ENCODE data around the gene DAD1. TPM values are rescaled to one million over a fixed set of nuclear protein-coding genes. Genes with fewer than 3 reads are reported as not detected.

The DAD1 gene
- total RNA-seq, 1 experiment from 2014 or later = 258 TPM

DNA sequence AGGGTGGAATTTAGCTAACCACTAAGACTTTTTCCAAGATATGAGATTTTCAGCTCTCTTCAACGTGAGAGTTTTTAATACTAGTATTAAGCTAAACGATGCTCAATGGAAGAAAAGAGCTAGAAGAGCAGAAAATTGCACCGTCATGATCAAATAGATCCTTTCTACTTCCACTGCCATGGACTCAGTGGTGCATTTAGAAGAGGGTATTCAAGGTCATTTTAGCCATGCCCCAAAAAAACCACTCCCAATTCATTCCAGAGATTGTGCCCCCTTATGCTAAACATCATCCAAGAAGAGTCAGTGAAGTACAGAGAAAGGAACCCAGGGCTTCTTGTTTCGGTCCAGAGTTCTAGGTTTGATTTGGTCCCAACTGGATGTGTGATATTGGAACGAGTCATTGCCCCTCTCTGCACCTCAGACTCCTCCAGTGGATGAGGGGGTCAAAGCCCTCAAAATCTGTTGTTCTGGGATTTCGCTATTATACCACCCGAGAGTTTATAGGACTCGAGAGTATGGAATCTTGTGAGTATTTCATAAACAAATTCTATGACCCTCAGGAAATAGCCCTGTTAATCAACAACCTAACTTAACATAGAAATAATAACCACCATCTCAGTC, 55.2 kb downstream of the DAD1 start:
- Histone ChIP-seq H2AFZ (ENCODE audit: low read length) (no peak overlapping the region), H3F3A (ENCODE audit: low read length, unreplicated experiment) (no peaks in the 10 kb centered on the region), H3K27ac (ENCODE audit: low read length) (no peak overlapping the region), H3K4me1 (ENCODE audit: insufficient read depth, low read length) (peaks cover 15% of the 10 kb centered on the region), H3K36me3 (ENCODE audit: low read depth, low read length) (no peaks in the 10 kb centered on the region), H3K4me2 (ENCODE audit: low read length) (no peak overlapping the region), H3K79me2 (ENCODE audit: low read length) (no peaks in the 10 kb centered on the region), H3K27me3 (ENCODE audit: low read length) (no peaks in the 10 kb centered on the region), H3K9ac (ENCODE audit: low read length) (no peak overlapping the region), H3K9me3 (ENCODE audit: low read length) (no peaks in the 10 kb centered on the region), H3K4me3 (ENCODE audit: low read length) (no peak overlapping the region), H4K20me1 (ENCODE audit: low read length) (no peaks in the 10 kb centered on the region), H3K9me2 (replicated peaks; ENCODE audit: low read length) (no peaks in the 10 kb centered on the region)
- BruUV-seq (replicated peaks) = no TSS peak
- ATAC-seq (no peak), DNase-seq (no peak)
- TF ChIP-seq EZH2phosphoT487 (IDR thresholded peaks at IDR 0.05; ENCODE audit: borderline replicate concordance, low read length) = no peak
- TF ChIP-seq, protein P1, sequence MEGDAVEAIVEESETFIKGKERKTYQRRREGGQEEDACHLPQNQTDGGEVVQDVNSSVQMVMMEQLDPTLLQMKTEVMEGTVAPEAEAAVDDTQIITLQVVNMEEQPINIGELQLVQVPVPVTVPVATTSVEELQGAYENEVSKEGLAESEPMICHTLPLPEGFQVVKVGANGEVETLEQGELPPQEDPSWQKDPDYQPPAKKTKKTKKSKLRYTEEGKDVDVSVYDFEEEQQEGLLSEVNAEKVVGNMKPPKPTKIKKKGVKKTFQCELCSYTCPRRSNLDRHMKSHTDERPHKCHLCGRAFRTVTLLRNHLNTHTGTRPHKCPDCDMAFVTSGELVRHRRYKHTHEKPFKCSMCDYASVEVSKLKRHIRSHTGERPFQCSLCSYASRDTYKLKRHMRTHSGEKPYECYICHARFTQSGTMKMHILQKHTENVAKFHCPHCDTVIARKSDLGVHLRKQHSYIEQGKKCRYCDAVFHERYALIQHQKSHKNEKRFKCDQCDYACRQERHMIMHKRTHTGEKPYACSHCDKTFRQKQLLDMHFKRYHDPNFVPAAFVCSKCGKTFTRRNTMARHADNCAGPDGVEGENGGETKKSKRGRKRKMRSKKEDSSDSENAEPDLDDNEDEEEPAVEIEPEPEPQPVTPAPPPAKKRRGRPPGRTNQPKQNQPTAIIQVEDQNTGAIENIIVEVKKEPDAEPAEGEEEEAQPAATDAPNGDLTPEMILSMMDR (conservative IDR thresholded peaks at IDR 0.05; ENCODE audit: low read depth, low read length) = no peak
- ChIA-PET CTCF (interaction anchor here (0.5 kb wide), 1 partner anchor 1679 kb away, joined by 4 read pairs; no protein-coding TSS in a partner anchor), POLR2A (ENCODE audit: unreplicated experiment) (no interaction called here)
- intact Hi-C loops (cut with micrococcal nuclease) = no loop called here

- TF ChIP-seq, protein P1 (conservative IDR thresholded peaks at IDR 0.05; ENCODE audit: low read depth, low read length) = no peak
- TF ChIP-seq EZH2 (IDR thresholded peaks at IDR 0.05; ENCODE audit: low read length, unreplicated experiment) = no peak
- TF ChIP-seq EZH2phosphoT487 (IDR thresholded peaks at IDR 0.05; ENCODE audit: borderline replicate concordance, low read length) = no peak
- intact Hi-C loops (cut with micrococcal nuclease) = no loop called here
- H3K9me2 ChIP-seq (replicated peaks; ENCODE audit: low read length) = no peaks in the 10 kb centered on the region
- BruUV-seq (replicated peaks) = no TSS peak
- no peak overlapping the region for H3K4me3 ChIP-seq (ENCODE audit: low read length)
- no peaks in the 10 kb centered on the region for H3K79me2 ChIP-seq (ENCODE audit: low read length)
- no peak overlapping the region for H2AFZ ChIP-seq (ENCODE audit: low read length)
- DNase-seq (no peak), ATAC-seq (no peak)
- H3K9ac ChIP-seq (ENCODE audit: low read length) = no peak overlapping the region
- ChIA-PET CTCF (no interaction called here), POLR2A (ENCODE audit: unreplicated experiment) (no interaction called here)
- H3K36me3 ChIP-seq (ENCODE audit: low read depth, low read length) = no peaks in the 10 kb centered on the region
- H3K27ac ChIP-seq (ENCODE audit: low read length) = no peak overlapping the region
- no peaks in the 10 kb centered on the region for H3K27me3 ChIP-seq (ENCODE audit: low read length)
- H4K20me1 ChIP-seq (ENCODE audit: low read length) = no peaks in the 10 kb centered on the region
- H3K4me1 ChIP-seq (ENCODE audit: insufficient read depth, low read length) = peaks cover 15% of the 10 kb centered on the region
- H3K9me3 ChIP-seq (ENCODE audit: low read length) = no peaks in the 10 kb centered on the region
- H3F3A ChIP-seq (ENCODE audit: low read length, unreplicated experiment) = no peaks in the 10 kb centered on the region
- H3K4me2 ChIP-seq (ENCODE audit: low read length) = no peak overlapping the region
These were observed 55.8 kb downstream of the DAD1 start for GRCh38 chr14:22533057-22533704.

- no TSS peak for BruUV-seq (replicated peaks)
- Histone ChIP-seq H3K27ac (ENCODE audit: low read length) (no peak overlapping the region), H3K9me2 (replicated peaks; ENCODE audit: low read length) (no peaks in the 10 kb centered on the region), H2AFZ (ENCODE audit: low read length) (no peak overlapping the region), H3F3A (ENCODE audit: low read length, unreplicated experiment) (no peaks in the 10 kb centered on the region), H3K4me3 (ENCODE audit: low read length) (no peak overlapping the region), H3K4me1 (ENCODE audit: insufficient read depth, low read length) (peaks cover 13% of the 10 kb centered on the region), H3K27me3 (ENCODE audit: low read length) (no peaks in the 10 kb centered on the region), H3K36me3 (ENCODE audit: low read depth, low read length) (no peaks in the 10 kb centered on the region), H3K9ac (ENCODE audit: low read length) (no peak overlapping the region), H3K79me2 (ENCODE audit: low read length) (no peaks in the 10 kb centered on the region), H3K4me2 (ENCODE audit: low read length) (no peak overlapping the region), H4K20me1 (ENCODE audit: low read length) (no peaks in the 10 kb centered on the region), H3K9me3 (ENCODE audit: low read length) (no peaks in the 10 kb centered on the region)
- no peak for ATAC-seq
- intact Hi-C loops (cut with micrococcal nuclease) = no loop called here
- DNase-seq = no peak
- ChIA-PET POLR2A (ENCODE audit: unreplicated experiment) (no interaction called here), CTCF (no interaction called here)
- TF ChIP-seq, protein P1 (conservative IDR thresholded peaks at IDR 0.05; ENCODE audit: low read depth, low read length) = no peak
- TF ChIP-seq EZH2 (IDR thresholded peaks at IDR 0.05; ENCODE audit: low read length, unreplicated experiment) (no peak), EZH2phosphoT487 (IDR thresholded peaks at IDR 0.05; ENCODE audit: borderline replicate concordance, low read length) (no peak)
These were observed 56.5 kb downstream of the DAD1 start for GRCh38 chr14:22532345-22533056.
